Measurements from ENCODE around the gene B4GALNT1.

- TF ChIP-seq CTCF (IDR thresholded peaks at IDR 0.05): no peak
- TF ChIP-seq POLR2A (IDR thresholded peaks at IDR 0.05): no peak
Observed at GRCh38 chr12:57625261-57626032, 7.6 kb downstream of the B4GALNT1 start.
